ENCODE measurements around the gene HSPD1.

Gene HSPD1

DNA sequence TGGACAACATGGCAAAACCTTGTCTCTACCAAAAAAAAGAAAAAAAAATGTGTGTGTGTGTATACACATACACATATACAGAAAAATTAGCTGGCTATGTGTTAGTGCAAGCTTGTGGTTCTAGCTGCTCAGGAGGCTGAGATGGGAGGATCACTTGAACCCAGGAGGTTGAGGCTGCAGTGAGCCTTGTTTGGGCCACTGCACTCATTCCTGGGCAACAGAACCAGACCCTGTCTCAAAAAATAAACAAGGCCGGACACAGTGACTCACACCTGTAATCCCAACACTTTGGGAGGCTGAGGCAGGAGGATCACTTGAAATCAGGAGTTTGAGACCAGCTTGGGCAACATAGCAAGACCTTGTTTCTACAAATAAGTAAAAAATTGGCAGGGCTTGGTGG lies 44.2 kb downstream of the HSPD1 start:
- Histone ChIP-seq H4K91ac (ENCODE audit: low read length) (no peak overlapping the region), H3K36me3 (ENCODE audit: control insufficient read depth in 1 of 2, insufficient read depth in 2 of 2, low read depth in 1 of 2, low read length in 2 of 2) (peaks cover 6 to 20% of the 10 kb centered on the region in 2 experiments), H3K14ac (ENCODE audit: low read length in 2 of 2) (no peak overlapping the region), H2BK120ac (ENCODE audit: low read depth, low read length) (no peak overlapping the region), H3K4ac (ENCODE audit: low read depth in 1 of 2, low read length in 2 of 2) (no peak overlapping the region), H2BK5ac (ENCODE audit: low read depth, low read length, poor library complexity, severe bottlenecking) (no peak overlapping the region), H2BK15ac (ENCODE audit: low read depth, poor library complexity, severe bottlenecking) (no peak overlapping the region), H3K9me3 (ENCODE audit: control insufficient read depth, low read length) (no peaks in the 10 kb centered on the region), H3K23ac (ENCODE audit: low read length in 2 of 2) (no peak overlapping the region), H4K8ac (ENCODE audit: low read length) (no peak overlapping the region), H2AFZ (ENCODE audit: low read depth, low read length) (no peak overlapping the region), H3K4me2 (ENCODE audit: low read length, poor library complexity, severe bottlenecking) (peak overlapping the region; percentile 49), H3K79me1 (replicated peaks; ENCODE audit: low read length, poor library complexity, severe bottlenecking) (peaks cover 3% of the 10 kb centered on the region), H3K27me3 (ENCODE audit: control insufficient read depth in 1 of 2, insufficient read depth in 1 of 2, low read length in 2 of 2) (no peaks in the 10 kb centered on the region), H3K4me3 (ENCODE audit: insufficient read depth in 1 of 2, low read depth in 1 of 2, low read length in 2 of 2) (peak overlapping the region in 1 of 2 experiments; percentile 84), H3K27ac (ENCODE audit: low read length, poor library complexity, severe bottlenecking) (no peak overlapping the region), H2BK12ac (ENCODE audit: low read length in 2 of 2) (peak overlapping the region in 1 of 2 experiments; percentile 10), H2AK5ac (ENCODE audit: low read length, severe bottlenecking) (no peak overlapping the region), H3K18ac (ENCODE audit: low read depth in 1 of 2, low read length in 2 of 2) (no peak overlapping the region), H3K9ac (ENCODE audit: low read length) (peak overlapping the region; percentile 99), H3K4me1 (ENCODE audit: control insufficient read depth, insufficient read depth, low read depth, low read length) (peaks cover 8% of the 10 kb centered on the region)
- WGBS: 100% methylated on average over 1 of the region's 1 CpG
- no peak for DNase-seq

DNA sequence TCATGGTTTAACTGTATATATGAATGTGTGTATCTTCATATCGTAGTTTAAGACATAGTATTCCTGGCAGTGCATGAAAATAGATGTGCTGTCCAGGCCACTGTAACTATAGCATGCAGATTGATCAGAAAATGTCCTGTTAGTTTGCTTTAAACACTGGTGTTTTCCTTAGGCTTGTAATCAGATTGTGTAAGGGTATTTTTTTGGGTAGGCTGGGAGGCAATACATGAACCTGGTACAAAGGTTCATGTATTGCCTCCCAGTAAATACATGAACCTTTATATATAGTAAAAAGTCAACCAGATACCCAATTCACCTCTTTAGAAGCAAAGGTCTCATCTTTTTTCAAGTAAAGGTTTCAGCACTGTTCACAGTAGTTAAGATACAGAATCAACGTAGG lies 44.7 kb downstream of the HSPD1 start:
- Histone ChIP-seq H2BK120ac (ENCODE audit: low read depth, low read length) (no peak overlapping the region), H3K14ac (ENCODE audit: low read length in 2 of 2) (no peak overlapping the region), H3K23ac (ENCODE audit: low read length in 2 of 2) (no peak overlapping the region), H2BK12ac (ENCODE audit: low read length in 2 of 2) (no peak overlapping the region), H3K27ac (ENCODE audit: low read length, poor library complexity, severe bottlenecking) (no peak overlapping the region), H3K79me1 (replicated peaks; ENCODE audit: low read length, poor library complexity, severe bottlenecking) (peaks cover 2% of the 10 kb centered on the region), H3K4me3 (ENCODE audit: insufficient read depth in 1 of 2, low read depth in 1 of 2, low read length in 2 of 2) (peak overlapping the region in 1 of 2 experiments; percentile 84), H3K36me3 (ENCODE audit: control insufficient read depth in 1 of 2, insufficient read depth in 2 of 2, low read depth in 1 of 2, low read length in 2 of 2) (peaks cover 4 to 15% of the 10 kb centered on the region in 2 experiments), H2BK5ac (ENCODE audit: low read depth, low read length, poor library complexity, severe bottlenecking) (no peak overlapping the region), H3K4ac (ENCODE audit: low read depth in 1 of 2, low read length in 2 of 2) (no peak overlapping the region), H3K18ac (ENCODE audit: low read depth in 1 of 2, low read length in 2 of 2) (no peak overlapping the region), H4K91ac (ENCODE audit: low read length) (no peak overlapping the region), H3K27me3 (ENCODE audit: control insufficient read depth in 1 of 2, insufficient read depth in 1 of 2, low read length in 2 of 2) (no peaks in the 10 kb centered on the region), H3K9ac (ENCODE audit: low read length) (peak overlapping the region; percentile 99), H2AFZ (ENCODE audit: low read depth, low read length) (no peak overlapping the region), H3K4me1 (ENCODE audit: control insufficient read depth, insufficient read depth, low read depth, low read length) (peaks cover 8% of the 10 kb centered on the region), H2BK15ac (ENCODE audit: low read depth, poor library complexity, severe bottlenecking) (no peak overlapping the region), H3K4me2 (ENCODE audit: low read length, poor library complexity, severe bottlenecking) (peak overlapping the region; percentile 63), H3K9me3 (ENCODE audit: control insufficient read depth, low read length) (no peaks in the 10 kb centered on the region), H4K8ac (ENCODE audit: low read length) (no peak overlapping the region), H2AK5ac (ENCODE audit: low read length, severe bottlenecking) (no peak overlapping the region)
- DNase-seq: peak; percentile 21
- WGBS: 91% methylated on average over 2 of the region's 2 CpGs

DNA sequence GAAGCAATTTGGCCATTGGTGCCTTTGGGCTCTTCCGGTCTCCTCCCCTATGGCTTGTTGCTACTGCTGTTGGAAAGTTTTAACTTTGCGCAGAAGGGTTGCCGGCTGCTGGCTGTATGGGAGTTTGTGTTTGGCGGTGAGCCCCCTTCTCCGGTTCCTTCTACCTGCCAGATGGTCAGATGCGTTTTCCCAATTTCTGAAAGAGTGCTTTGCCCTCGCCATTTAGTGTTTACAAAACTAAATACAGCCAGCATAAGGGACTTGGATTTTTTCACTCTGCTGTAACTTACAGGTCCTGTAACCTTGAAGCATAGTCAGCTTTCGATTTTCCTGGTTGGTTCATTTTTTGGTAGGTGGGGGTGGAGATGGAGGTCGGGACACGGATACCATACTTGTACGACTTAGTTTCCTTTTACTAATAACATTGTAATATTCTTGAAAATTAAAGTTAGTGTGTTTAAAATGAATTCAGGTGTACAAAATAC lies 45.7 kb downstream of the HSPD1 start:
- Histone ChIP-seq H3K27ac (ENCODE audit: low read length, poor library complexity, severe bottlenecking) (peak overlapping the region; percentile 100), H2BK15ac (ENCODE audit: low read depth, poor library complexity, severe bottlenecking) (no peak overlapping the region), H3K4me2 (ENCODE audit: low read length, poor library complexity, severe bottlenecking) (peak overlapping the region; percentile 62), H4K8ac (ENCODE audit: low read length) (peak overlapping the region; percentile 98), H3K9ac (ENCODE audit: low read length) (peak overlapping the region; percentile 99), H3K79me1 (replicated peaks; ENCODE audit: low read length, poor library complexity, severe bottlenecking) (peaks cover 2% of the 10 kb centered on the region), H3K9me3 (ENCODE audit: control insufficient read depth, low read length) (no peaks in the 10 kb centered on the region), H3K36me3 (ENCODE audit: control insufficient read depth in 1 of 2, insufficient read depth in 2 of 2, low read depth in 1 of 2, low read length in 2 of 2) (peaks cover under 1 to 5% of the 10 kb centered on the region in 2 experiments), H3K4ac (ENCODE audit: low read depth in 1 of 2, low read length in 2 of 2) (peak overlapping the region; percentile 81 to 93), H3K4me3 (ENCODE audit: insufficient read depth in 1 of 2, low read depth in 1 of 2, low read length in 2 of 2) (peak overlapping the region; percentile 84 to 94), H4K91ac (ENCODE audit: low read length) (no peak overlapping the region), H2BK12ac (ENCODE audit: low read length in 2 of 2) (no peak overlapping the region), H3K4me1 (ENCODE audit: control insufficient read depth, insufficient read depth, low read depth, low read length) (peaks cover 5% of the 10 kb centered on the region), H3K18ac (ENCODE audit: low read depth in 1 of 2, low read length in 2 of 2) (peak overlapping the region in 1 of 2 experiments; percentile 99), H2AK5ac (ENCODE audit: low read length, severe bottlenecking) (no peak overlapping the region), H3K14ac (ENCODE audit: low read length in 2 of 2) (no peak overlapping the region), H2BK120ac (ENCODE audit: low read depth, low read length) (peak overlapping the region; percentile 71), H2BK5ac (ENCODE audit: low read depth, low read length, poor library complexity, severe bottlenecking) (peak overlapping the region; percentile 99), H3K23ac (ENCODE audit: low read length in 2 of 2) (no peak overlapping the region), H3K27me3 (ENCODE audit: control insufficient read depth in 1 of 2, insufficient read depth in 1 of 2, low read length in 2 of 2) (no peaks in the 10 kb centered on the region), H2AFZ (ENCODE audit: low read depth, low read length) (no peak overlapping the region)
- WGBS: 0% methylated on average over 7 of the region's 11 CpGs
- DNase-seq: no peak

DNA sequence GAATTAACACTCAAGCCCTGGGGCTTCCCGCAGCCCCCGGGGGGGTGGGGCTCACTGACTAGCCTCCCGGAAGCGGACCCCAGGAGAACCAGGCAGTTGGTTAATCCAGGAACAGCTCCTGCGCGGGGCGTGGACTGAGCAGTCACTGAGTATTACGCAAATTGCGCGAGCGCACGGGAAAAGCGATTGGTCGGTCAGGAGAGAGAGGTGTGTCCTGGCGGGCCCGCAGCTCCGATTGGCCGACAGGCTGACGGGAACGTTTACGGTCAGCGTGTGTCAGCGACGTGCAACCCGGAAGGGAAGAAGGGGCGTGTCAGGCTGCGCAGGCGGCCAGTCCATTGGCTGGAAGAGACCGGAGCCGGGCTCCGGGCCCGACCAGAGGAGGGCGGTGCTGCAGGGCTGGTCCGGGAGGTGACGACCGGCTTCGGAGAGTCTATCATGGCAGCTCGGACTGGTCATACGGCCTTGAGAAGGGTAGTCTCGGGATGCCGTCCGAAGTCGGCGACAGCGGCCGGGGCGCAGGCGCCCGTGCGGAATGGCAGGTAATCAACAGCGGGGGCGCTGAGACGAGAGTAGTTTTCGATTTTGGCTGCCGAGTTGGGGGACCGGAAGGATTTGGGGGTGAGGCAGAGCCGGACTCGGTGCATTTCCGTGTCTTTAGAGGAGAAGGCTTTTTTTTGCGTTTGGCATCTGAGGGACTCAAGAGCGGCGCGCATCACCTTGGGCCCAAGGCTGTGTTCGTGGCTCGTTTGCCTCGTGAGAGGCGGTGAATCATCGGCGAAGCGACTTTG lies 46.3 kb downstream of the HSPD1 start, which contains the start of gene COQ10B:
Gene COQ10B (plus strand): TSS at position 430 of the 791 bp plus-strand sequence. CDS start 9 bp downstream, at position 439.
- Histone ChIP-seq H3K9ac (ENCODE audit: low read length) (peak within 1 kb of the TSS; percentile 99), H3K14ac (ENCODE audit: low read length in 2 of 2) (peak within 1 kb of the TSS in 1 of 2 experiments; percentile 99), H3K9me3 (ENCODE audit: control insufficient read depth, low read length) (no peaks in the 10 kb centered on the region), H4K8ac (ENCODE audit: low read length) (peak within 1 kb of the TSS; percentile 98), H3K4me1 (ENCODE audit: control insufficient read depth, insufficient read depth, low read depth, low read length) (peaks cover 5% of the 10 kb centered on the region), H3K4ac (ENCODE audit: low read depth in 1 of 2, low read length in 2 of 2) (peak within 1 kb of the TSS; percentile 93 to 100), H3K27ac (ENCODE audit: low read length, poor library complexity, severe bottlenecking) (peak within 1 kb of the TSS; percentile 100), H2BK5ac (ENCODE audit: low read depth, low read length, poor library complexity, severe bottlenecking) (peak within 1 kb of the TSS; percentile 99), H3K36me3 (ENCODE audit: control insufficient read depth in 1 of 2, insufficient read depth in 2 of 2, low read depth in 1 of 2, low read length in 2 of 2) (peaks cover 0 to 3% of the 10 kb centered on the region in 2 experiments), H3K79me1 (replicated peaks; ENCODE audit: low read length, poor library complexity, severe bottlenecking) (peaks cover 2% of the 10 kb centered on the region), H3K23ac (ENCODE audit: low read length in 2 of 2) (peak within 1 kb of the TSS in 1 of 2 experiments; percentile 46), H3K18ac (ENCODE audit: low read depth in 1 of 2, low read length in 2 of 2) (peak within 1 kb of the TSS; percentile 99 to 100), H2BK12ac (ENCODE audit: low read length in 2 of 2) (peak within 1 kb of the TSS in 1 of 2 experiments; percentile 83), H3K4me2 (ENCODE audit: low read length, poor library complexity, severe bottlenecking) (peak within 1 kb of the TSS; percentile 73), H2BK15ac (ENCODE audit: low read depth, poor library complexity, severe bottlenecking) (peak within 1 kb of the TSS; percentile 83), H2AFZ (ENCODE audit: low read depth, low read length) (peak within 1 kb of the TSS; percentile 93), H3K4me3 (ENCODE audit: insufficient read depth in 1 of 2, low read depth in 1 of 2, low read length in 2 of 2) (peak within 1 kb of the TSS; percentile 84 to 94), H3K27me3 (ENCODE audit: control insufficient read depth in 1 of 2, insufficient read depth in 1 of 2, low read length in 2 of 2) (no peaks in the 10 kb centered on the region), H2BK120ac (ENCODE audit: low read depth, low read length) (peak within 1 kb of the TSS; percentile 71), H2AK5ac (ENCODE audit: low read length, severe bottlenecking) (peak within 1 kb of the TSS; percentile 85), H4K91ac (ENCODE audit: low read length) (peak within 1 kb of the TSS; percentile 98)
- peak; percentile 100 for DNase-seq
- under 1% methylated on average over 70 of the region's 70 CpGs for WGBS

Measured in mesenchymal stem cell (in vitro differentiated cells and primary cell).